AG09319 (cell line): ENCODE measurements around the gene KPNA6.
A peak's percentile ranks its signal among the peaks of the same experiment; 100 is the strongest.

Experiments
- DNase-seq: peaks from one replicate; pipeline ENCODE4 v3.0.0-alpha.2; 2010; ENCODE audit warnings: low read depth; ENCODE audit errors: extremely low read depth
- CTCF ChIP-seq: IDR thresholded peaks from 2 replicates; pipeline ENCODE4 v1.5.1; 2011; ENCODE audit warnings: low read depth, mild to moderate bottlenecking, inconsistent platforms, low read length, moderate library complexity

KPNA6 gene

GRCh38 chr1:32197837-32198236 lies 90.0 kb downstream of the KPNA6 start:
- TF ChIP-seq CTCF, result no peak
- DNase-seq, result no peak

- no peak for TF ChIP-seq CTCF
Measured at GRCh38 chr1:32198237-32199042, 90.6 kb downstream of the KPNA6 start.

GRCh38 chr1:32199043-32199716 lies 91.3 kb downstream of the KPNA6 start:
- no peak for TF ChIP-seq CTCF
- DNase-seq, result no peak

More at GRCh38 chr1:32198237-32199042, 90.6 kb downstream of the KPNA6 start:
- no peak for DNase-seq

- no peak for DNase-seq
- no peak for TF ChIP-seq CTCF
Measured at GRCh38 chr1:32199717-32200072, 91.8 kb downstream of the KPNA6 start.

- no peak for DNase-seq
- TF ChIP-seq CTCF, result no peak
Measured at GRCh38 chr1:32200226-32201010, 92.6 kb downstream of the KPNA6 start, which contains the start of gene CCDC28B. Gene CCDC28B (plus strand): TSS chr1:32200595. CDS start chr1:32201936, 1,341 bp downstream.

- peak; percentile 5 for TF ChIP-seq CTCF
- no peak for DNase-seq
Measured at GRCh38 chr1:32201011-32201855, 93.4 kb downstream of the KPNA6 start.
